Fibroblast of the aortic adventitia (primary cell): ENCODE measurements around the gene CA12. TPM values are rescaled to one million over a fixed set of nuclear protein-coding genes. Genes with fewer than 3 reads are reported as not detected.

Experiments used
- DNase-seq: peaks from one replicate; pipeline ENCODE4 v3.0.0-alpha.2; 2010; ENCODE audit warnings: low read depth
- H3K4me3 ChIP-seq: 2 replicates; pipeline ENCODE4 v1.5.1; 2011; ENCODE audit warnings: low read depth, mild to moderate bottlenecking, control low read depth, low read length, moderate library complexity
- total RNA-seq: library from RNA; depleted of rRNA; stranded (reverse); fragments of >200 nt; gene quantifications from 2 replicates; pipeline ENCODE4 v1.2.3, GENCODE V29; 2012; ENCODE audit warnings: low replicate concordance
- TF ChIP-seq, protein P1 (sequence below): IDR thresholded peaks from 2 replicates; pipeline ENCODE4 v1.5.1; 2011; ENCODE audit warnings: mild to moderate bottlenecking, low read length, control low read depth, inconsistent platforms; ENCODE audit not compliant: insufficient read depth

The CA12 gene
- total RNA-seq, 1 donor: 174 TPM

DNA sequence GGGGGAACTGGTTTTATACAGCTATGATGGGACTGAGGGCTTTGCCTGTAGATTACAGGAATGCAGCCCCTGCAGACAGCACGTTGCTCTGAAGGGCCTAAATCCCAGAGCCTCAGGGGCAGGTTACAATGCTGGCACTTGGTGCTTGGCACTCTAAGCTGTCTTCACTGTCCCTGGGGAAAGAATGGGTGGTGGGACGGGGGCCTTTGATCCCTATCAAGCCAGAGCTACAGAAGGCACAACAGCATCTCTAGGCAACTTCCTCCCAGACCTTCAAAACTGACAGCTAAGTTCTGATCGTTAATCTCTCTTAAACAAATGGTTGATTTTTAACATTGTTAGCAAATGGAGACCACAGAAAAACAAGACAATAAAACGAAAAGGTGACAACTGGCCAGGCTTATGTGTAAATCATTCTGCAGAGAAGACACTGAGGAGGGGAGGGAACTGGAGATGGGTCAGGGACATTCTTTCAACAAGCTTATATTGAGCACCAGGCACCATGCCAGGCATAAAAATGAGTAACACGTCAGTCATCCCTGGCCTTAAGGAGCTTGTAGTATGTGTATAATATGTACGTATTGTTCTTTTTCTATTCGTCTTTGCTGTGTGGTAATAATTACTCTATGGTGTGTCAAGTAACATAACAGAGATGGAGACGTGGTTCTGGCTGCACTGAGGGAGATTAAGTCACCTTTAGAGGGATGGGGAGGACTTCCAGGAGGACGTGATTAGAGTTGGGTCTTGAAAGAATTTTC is 49.1 kb downstream of the CA12 start:
- peak; percentile 85 for DNase-seq
- no peak overlapping the region for H3K4me3 ChIP-seq
- TF ChIP-seq, protein P1, sequence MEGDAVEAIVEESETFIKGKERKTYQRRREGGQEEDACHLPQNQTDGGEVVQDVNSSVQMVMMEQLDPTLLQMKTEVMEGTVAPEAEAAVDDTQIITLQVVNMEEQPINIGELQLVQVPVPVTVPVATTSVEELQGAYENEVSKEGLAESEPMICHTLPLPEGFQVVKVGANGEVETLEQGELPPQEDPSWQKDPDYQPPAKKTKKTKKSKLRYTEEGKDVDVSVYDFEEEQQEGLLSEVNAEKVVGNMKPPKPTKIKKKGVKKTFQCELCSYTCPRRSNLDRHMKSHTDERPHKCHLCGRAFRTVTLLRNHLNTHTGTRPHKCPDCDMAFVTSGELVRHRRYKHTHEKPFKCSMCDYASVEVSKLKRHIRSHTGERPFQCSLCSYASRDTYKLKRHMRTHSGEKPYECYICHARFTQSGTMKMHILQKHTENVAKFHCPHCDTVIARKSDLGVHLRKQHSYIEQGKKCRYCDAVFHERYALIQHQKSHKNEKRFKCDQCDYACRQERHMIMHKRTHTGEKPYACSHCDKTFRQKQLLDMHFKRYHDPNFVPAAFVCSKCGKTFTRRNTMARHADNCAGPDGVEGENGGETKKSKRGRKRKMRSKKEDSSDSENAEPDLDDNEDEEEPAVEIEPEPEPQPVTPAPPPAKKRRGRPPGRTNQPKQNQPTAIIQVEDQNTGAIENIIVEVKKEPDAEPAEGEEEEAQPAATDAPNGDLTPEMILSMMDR: no peak

DNA sequence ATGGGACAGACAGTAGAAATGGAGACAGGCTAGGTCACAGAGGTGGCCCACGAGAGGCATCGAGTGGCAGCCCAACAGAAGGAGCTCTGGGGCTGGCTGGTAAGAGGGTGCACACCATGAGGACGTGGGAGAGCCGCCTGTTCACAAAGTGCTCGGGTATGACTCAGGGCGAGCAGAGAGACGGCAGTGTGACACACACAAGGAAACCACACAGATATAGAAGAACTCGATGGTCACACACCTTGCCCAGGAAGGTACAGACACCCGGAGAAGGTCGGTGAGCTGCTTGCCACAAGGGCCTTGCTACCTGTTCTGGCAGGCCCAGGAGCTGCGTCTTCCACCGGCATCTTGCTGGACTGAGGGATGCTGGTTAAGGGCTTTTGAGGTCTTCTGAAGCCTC is 50.2 kb downstream of the CA12 start:
- TF ChIP-seq, protein P1: no peak
- no peak for DNase-seq
- H3K4me3 ChIP-seq: no peak overlapping the region

DNA sequence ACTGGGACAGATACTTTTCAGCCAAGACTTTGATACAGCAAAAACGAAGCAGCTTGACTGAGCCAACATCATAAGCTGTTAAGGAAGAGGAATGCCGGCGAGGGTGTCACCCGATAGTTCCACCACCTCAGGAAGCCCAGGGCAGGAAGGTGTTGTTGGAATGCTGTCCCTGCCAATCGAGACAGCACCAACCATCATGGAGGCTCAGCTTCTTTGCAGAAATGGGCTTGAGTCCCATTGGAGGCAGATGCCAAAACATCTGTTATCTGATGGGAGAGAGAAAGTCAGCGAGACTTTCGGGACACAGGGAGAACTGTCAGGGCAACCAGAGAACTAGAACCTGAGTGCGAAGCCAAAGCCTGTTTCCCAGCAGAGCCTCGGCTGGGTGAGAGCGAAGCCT is 50.7 kb downstream of the CA12 start:
- TF ChIP-seq, protein P1: no peak

DNA sequence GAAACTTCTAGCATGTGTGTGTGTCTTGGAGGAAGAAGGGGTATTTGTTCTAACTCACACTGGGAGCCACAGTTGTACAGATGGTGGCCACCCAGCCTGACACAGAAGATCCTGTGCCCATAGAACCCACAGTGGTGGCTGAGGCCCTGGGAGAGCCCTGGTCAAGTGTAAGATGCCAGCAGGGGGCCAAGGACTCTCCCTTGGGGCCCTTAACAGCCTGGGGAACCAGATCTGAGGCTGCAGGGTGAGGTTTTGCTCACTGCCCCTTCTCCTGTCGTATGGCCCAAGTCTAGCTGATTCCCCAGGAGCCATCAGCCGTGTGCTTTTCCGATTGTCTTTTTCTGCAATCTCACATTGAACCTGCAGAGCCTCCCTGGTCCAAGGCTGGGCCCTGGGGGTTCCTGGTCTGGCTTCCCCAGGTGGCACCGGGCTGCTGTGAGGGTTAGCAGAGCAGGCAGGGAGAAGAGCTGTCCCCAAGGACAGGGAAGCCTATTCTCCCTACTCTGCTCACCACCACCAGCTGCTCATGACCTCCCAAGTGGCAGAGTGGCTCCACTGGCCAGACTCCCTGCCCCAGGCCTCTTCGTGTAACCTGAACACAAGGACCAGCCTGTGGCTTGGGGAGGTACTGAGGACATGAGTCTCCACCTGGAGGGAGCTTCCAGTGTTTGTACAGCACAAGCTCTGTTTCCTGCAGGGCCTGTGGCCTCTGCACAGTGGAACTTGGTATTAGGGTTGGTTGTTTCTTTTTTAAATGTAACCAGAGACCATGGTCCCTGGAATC is 51.9 kb downstream of the CA12 start:
- H3K4me3 ChIP-seq: no peak overlapping the region
- no peak for DNase-seq
- TF ChIP-seq, protein P1: no peak

More for the DNA sequence above, 50.7 kb downstream of the CA12 start:
- no peak overlapping the region for H3K4me3 ChIP-seq
- no peak for DNase-seq

DNA sequence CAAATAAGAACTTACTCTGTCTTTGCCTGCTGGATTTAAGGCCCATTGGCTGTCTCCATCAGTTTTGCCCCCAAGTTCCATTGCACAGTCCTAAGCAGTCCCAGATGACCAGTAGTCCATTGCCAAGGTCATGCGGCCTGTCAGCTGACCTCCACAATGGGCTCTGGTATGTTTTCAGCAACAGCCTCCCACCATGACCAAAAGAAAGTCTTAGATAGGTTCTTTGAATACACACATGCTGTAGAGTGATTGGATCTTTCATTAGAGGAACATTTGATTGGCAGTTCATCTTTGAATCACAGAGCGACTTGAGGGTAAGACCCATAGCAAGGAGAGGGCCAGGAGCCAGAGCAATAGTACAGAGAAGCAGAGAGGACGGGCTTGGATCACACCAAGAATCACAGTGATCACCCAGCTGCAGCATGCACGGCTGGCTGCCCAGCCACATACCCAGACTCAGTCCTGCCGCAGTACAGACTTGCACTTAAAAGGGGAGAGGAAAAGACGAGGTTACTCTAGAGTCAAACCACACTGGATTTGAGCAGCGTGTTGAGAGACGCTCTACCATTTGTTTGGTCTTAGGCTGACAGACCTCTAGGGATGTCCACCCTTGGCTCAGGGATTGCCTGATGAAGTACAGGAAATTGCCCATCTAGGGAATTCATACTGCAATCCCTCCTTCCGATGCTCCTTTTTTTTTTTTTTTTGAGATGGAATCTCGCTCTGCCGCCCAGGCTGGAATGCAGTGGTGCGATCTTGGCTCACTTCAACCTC is 53.8 kb downstream of the CA12 start:
- H3K4me3 ChIP-seq: no peak overlapping the region
- DNase-seq: no peak
- TF ChIP-seq, protein P1: no peak

DNA sequence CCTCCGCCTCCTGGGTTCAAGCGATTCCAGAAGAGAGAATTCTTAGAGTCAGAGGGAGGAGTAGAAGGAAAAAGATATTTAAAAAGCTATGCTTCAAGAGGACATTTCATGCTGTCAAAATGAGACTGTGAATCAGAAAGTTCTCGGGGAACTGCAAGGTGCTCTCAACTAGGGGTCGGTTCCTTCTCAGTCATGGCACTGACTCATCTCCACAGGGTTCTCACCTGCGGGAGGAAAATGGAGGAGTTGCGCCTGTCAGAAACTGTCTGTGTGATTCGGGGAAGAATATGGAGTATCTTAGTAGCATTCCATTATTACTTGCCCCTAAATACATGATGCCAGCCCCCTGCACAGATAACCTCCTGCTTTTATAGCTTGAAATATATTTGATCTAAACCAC is 56.9 kb downstream of the CA12 start:
- no peak for DNase-seq
- TF ChIP-seq, protein P1: no peak
- no peak overlapping the region for H3K4me3 ChIP-seq
